Measurements from ENCODE around the gene PRXL2A.
A peak's percentile ranks its signal among the peaks of the same experiment; 100 is the strongest.

PRXL2A gene

GRCh38 chr10:80437227-80437626 lies 28.9 kb downstream of the PRXL2A start:
- peaks cover 6 to 21% (median 9%) of the 10 kb centered on the region in 5 donors for H3K36me3 ChIP-seq (ENCODE audit: control insufficient read depth in 5 of 5, insufficient read depth in 5 of 5, low read length in 5 of 5)
- no peaks in the 10 kb centered on the region for H3K27me3 ChIP-seq (ENCODE audit: control insufficient read depth in 5 of 5, insufficient read depth in 4 of 5, low read length in 5 of 5)
- H3K9me3 ChIP-seq (ENCODE audit: control insufficient read depth in 5 of 5, low read length in 5 of 5): no peaks in the 10 kb centered on the region
- no peak overlapping the region for H3K4me3 ChIP-seq (ENCODE audit: low read depth in 1 of 5, low read length in 5 of 5)
- peak overlapping the region; percentile 73 for H3K27ac ChIP-seq (ENCODE audit: low read depth, low read length)
- H3K9ac ChIP-seq (ENCODE audit: low read length in 5 of 5): peak overlapping the region in 1 of 5 donors; percentile 41
- peaks cover 2 to 46% (median 35%) of the 10 kb centered on the region in 5 donors for H3K4me1 ChIP-seq (ENCODE audit: control insufficient read depth in 5 of 5, insufficient read depth in 5 of 5, low read length in 5 of 5)

- H3K9ac ChIP-seq (ENCODE audit: low read length in 5 of 5): no peak overlapping the region
- H3K4me1 ChIP-seq (ENCODE audit: control insufficient read depth in 5 of 5, insufficient read depth in 5 of 5, low read length in 5 of 5): peaks cover 13 to 67% (median 54%) of the 10 kb centered on the region in 5 donors
- no peaks in the 10 kb centered on the region for H3K27me3 ChIP-seq (ENCODE audit: control insufficient read depth in 5 of 5, insufficient read depth in 4 of 5, low read length in 5 of 5)
- no peaks in the 10 kb centered on the region for H3K36me3 ChIP-seq (ENCODE audit: control insufficient read depth in 5 of 5, insufficient read depth in 5 of 5, low read length in 5 of 5)
- H3K27ac ChIP-seq (ENCODE audit: low read depth, low read length): no peak overlapping the region
- no peak overlapping the region for H3K4me3 ChIP-seq (ENCODE audit: low read depth in 1 of 5, low read length in 5 of 5)
- no peaks in the 10 kb centered on the region for H3K9me3 ChIP-seq (ENCODE audit: control insufficient read depth in 5 of 5, low read length in 5 of 5)
These were observed 33.5 kb downstream of the PRXL2A start for GRCh38 chr10:80441831-80442230.

GRCh38 chr10:80442879-80443278 lies 34.5 kb downstream of the PRXL2A start:
- Histone ChIP-seq H3K9ac (ENCODE audit: low read length in 5 of 5) (peak overlapping the region in 2 of 5 donors; percentile 23 to 43), H3K4me1 (ENCODE audit: control insufficient read depth in 5 of 5, insufficient read depth in 5 of 5, low read length in 5 of 5) (peaks cover 13 to 60% (median 46%) of the 10 kb centered on the region in 5 donors), H3K27ac (ENCODE audit: low read depth, low read length) (peak overlapping the region; percentile 74), H3K36me3 (ENCODE audit: control insufficient read depth in 5 of 5, insufficient read depth in 5 of 5, low read length in 5 of 5) (no peaks in the 10 kb centered on the region), H3K27me3 (ENCODE audit: control insufficient read depth in 5 of 5, insufficient read depth in 4 of 5, low read length in 5 of 5) (no peaks in the 10 kb centered on the region), H3K4me3 (ENCODE audit: low read depth in 1 of 5, low read length in 5 of 5) (no peak overlapping the region), H3K9me3 (ENCODE audit: control insufficient read depth in 5 of 5, low read length in 5 of 5) (no peaks in the 10 kb centered on the region)

- Histone ChIP-seq H3K27me3 (ENCODE audit: control insufficient read depth in 5 of 5, insufficient read depth in 4 of 5, low read length in 5 of 5) (no peaks in the 10 kb centered on the region), H3K9ac (ENCODE audit: low read length in 5 of 5) (peak overlapping the region in 1 of 5 donors; percentile 43), H3K4me1 (ENCODE audit: control insufficient read depth in 5 of 5, insufficient read depth in 5 of 5, low read length in 5 of 5) (peaks cover 13 to 53% (median 41%) of the 10 kb centered on the region in 5 donors), H3K27ac (ENCODE audit: low read depth, low read length) (peak overlapping the region; percentile 74), H3K4me3 (ENCODE audit: low read depth in 1 of 5, low read length in 5 of 5) (no peak overlapping the region), H3K36me3 (ENCODE audit: control insufficient read depth in 5 of 5, insufficient read depth in 5 of 5, low read length in 5 of 5) (no peaks in the 10 kb centered on the region), H3K9me3 (ENCODE audit: control insufficient read depth in 5 of 5, low read length in 5 of 5) (no peaks in the 10 kb centered on the region)
These were observed 35.2 kb downstream of the PRXL2A start for GRCh38 chr10:80443531-80443974.

GRCh38 chr10:80444124-80444523 lies 35.8 kb downstream of the PRXL2A start:
- Histone ChIP-seq H3K9ac (ENCODE audit: low read length in 5 of 5) (peak overlapping the region in 1 of 5 donors; percentile 63), H3K27me3 (ENCODE audit: control insufficient read depth in 5 of 5, insufficient read depth in 4 of 5, low read length in 5 of 5) (no peaks in the 10 kb centered on the region), H3K36me3 (ENCODE audit: control insufficient read depth in 5 of 5, insufficient read depth in 5 of 5, low read length in 5 of 5) (no peaks in the 10 kb centered on the region), H3K4me1 (ENCODE audit: control insufficient read depth in 5 of 5, insufficient read depth in 5 of 5, low read length in 5 of 5) (peaks cover 12 to 47% (median 35%) of the 10 kb centered on the region in 5 donors), H3K4me3 (ENCODE audit: low read depth in 1 of 5, low read length in 5 of 5) (no peak overlapping the region), H3K9me3 (ENCODE audit: control insufficient read depth in 5 of 5, low read length in 5 of 5) (no peaks in the 10 kb centered on the region), H3K27ac (ENCODE audit: low read depth, low read length) (peak overlapping the region; percentile 74)

- no peaks in the 10 kb centered on the region for H3K27me3 ChIP-seq (ENCODE audit: control insufficient read depth in 5 of 5, insufficient read depth in 4 of 5, low read length in 5 of 5)
- peak overlapping the region; percentile 74 for H3K27ac ChIP-seq (ENCODE audit: low read depth, low read length)
- H3K4me3 ChIP-seq (ENCODE audit: low read depth in 1 of 5, low read length in 5 of 5): no peak overlapping the region
- no peaks in the 10 kb centered on the region for H3K36me3 ChIP-seq (ENCODE audit: control insufficient read depth in 5 of 5, insufficient read depth in 5 of 5, low read length in 5 of 5)
- H3K4me1 ChIP-seq (ENCODE audit: control insufficient read depth in 5 of 5, insufficient read depth in 5 of 5, low read length in 5 of 5): peaks cover 11 to 44% (median 33%) of the 10 kb centered on the region in 5 donors
- H3K9me3 ChIP-seq (ENCODE audit: control insufficient read depth in 5 of 5, low read length in 5 of 5): no peaks in the 10 kb centered on the region
- H3K9ac ChIP-seq (ENCODE audit: low read length in 5 of 5): peak overlapping the region in 1 of 5 donors; percentile 63
These were observed 36.4 kb downstream of the PRXL2A start for GRCh38 chr10:80444646-80445319.

- no peak overlapping the region for H3K9ac ChIP-seq (ENCODE audit: low read length in 5 of 5)
- H3K27me3 ChIP-seq (ENCODE audit: control insufficient read depth in 5 of 5, insufficient read depth in 4 of 5, low read length in 5 of 5): no peaks in the 10 kb centered on the region
- H3K9me3 ChIP-seq (ENCODE audit: control insufficient read depth in 5 of 5, low read length in 5 of 5): peaks cover 0 to 6% (median 0%) of the 10 kb centered on the region in 5 donors
- no peak overlapping the region for H3K4me3 ChIP-seq (ENCODE audit: low read depth in 1 of 5, low read length in 5 of 5)
- no peak overlapping the region for H3K27ac ChIP-seq (ENCODE audit: low read depth, low read length)
- peaks cover 12 to 34% (median 28%) of the 10 kb centered on the region in 5 donors for H3K4me1 ChIP-seq (ENCODE audit: control insufficient read depth in 5 of 5, insufficient read depth in 5 of 5, low read length in 5 of 5)
- no peaks in the 10 kb centered on the region for H3K36me3 ChIP-seq (ENCODE audit: control insufficient read depth in 5 of 5, insufficient read depth in 5 of 5, low read length in 5 of 5)
These were observed 39.3 kb downstream of the PRXL2A start for GRCh38 chr10:80447436-80448190.

- no peaks in the 10 kb centered on the region for H3K36me3 ChIP-seq (ENCODE audit: control insufficient read depth in 5 of 5, insufficient read depth in 5 of 5, low read length in 5 of 5)
- H3K9ac ChIP-seq (ENCODE audit: low read length in 5 of 5): no peak overlapping the region
- H3K27ac ChIP-seq (ENCODE audit: low read depth, low read length): no peak overlapping the region
- peaks cover 0 to 6% (median 0%) of the 10 kb centered on the region in 5 donors for H3K9me3 ChIP-seq (ENCODE audit: control insufficient read depth in 5 of 5, low read length in 5 of 5)
- H3K27me3 ChIP-seq (ENCODE audit: control insufficient read depth in 5 of 5, insufficient read depth in 4 of 5, low read length in 5 of 5): no peaks in the 10 kb centered on the region
- H3K4me3 ChIP-seq (ENCODE audit: low read depth in 1 of 5, low read length in 5 of 5): no peak overlapping the region
- H3K4me1 ChIP-seq (ENCODE audit: control insufficient read depth in 5 of 5, insufficient read depth in 5 of 5, low read length in 5 of 5): peaks cover 11 to 36% (median 26%) of the 10 kb centered on the region in 5 donors
These were observed 40.0 kb downstream of the PRXL2A start for GRCh38 chr10:80448209-80448942.

GRCh38 chr10:80449520-80449919 lies 41.2 kb downstream of the PRXL2A start:
- peaks cover 0 to 6% (median 0%) of the 10 kb centered on the region in 5 donors for H3K9me3 ChIP-seq (ENCODE audit: control insufficient read depth in 5 of 5, low read length in 5 of 5)
- no peak overlapping the region for H3K4me3 ChIP-seq (ENCODE audit: low read depth in 1 of 5, low read length in 5 of 5)
- peaks cover 6 to 28% (median 18%) of the 10 kb centered on the region in 5 donors for H3K4me1 ChIP-seq (ENCODE audit: control insufficient read depth in 5 of 5, insufficient read depth in 5 of 5, low read length in 5 of 5)
- no peaks in the 10 kb centered on the region for H3K36me3 ChIP-seq (ENCODE audit: control insufficient read depth in 5 of 5, insufficient read depth in 5 of 5, low read length in 5 of 5)
- H3K9ac ChIP-seq (ENCODE audit: low read length in 5 of 5): no peak overlapping the region
- H3K27ac ChIP-seq (ENCODE audit: low read depth, low read length): no peak overlapping the region
- H3K27me3 ChIP-seq (ENCODE audit: control insufficient read depth in 5 of 5, insufficient read depth in 4 of 5, low read length in 5 of 5): no peaks in the 10 kb centered on the region

Data from subcutaneous abdominal adipose tissue (tissue), 5 donors.